H9 (cell line): ENCODE results near the gene DENND1A. TPM values are rescaled to one million over a fixed set of nuclear protein-coding genes. Genes with fewer than 3 reads are reported as not detected.

Experiments
- DNase-seq: peaks from one replicate; pipeline ENCODE4 v3.0.0-alpha.2; 2017
- H2AFZ ChIP-seq: one replicate; pipeline ENCODE4 v1.6.1; 2013; ENCODE audit warnings: mild to moderate bottlenecking, low read length, control low read depth, moderate library complexity
- H2AK5ac ChIP-seq: 2 replicates; pipeline ENCODE4 v1.6.1; 2013; ENCODE audit warnings: low read length, control low read depth, mixed read lengths; ENCODE audit not compliant: insufficient read length
- H2BK120ac ChIP-seq: one replicate; pipeline ENCODE4 v1.6.1; 2013; ENCODE audit warnings: low read depth, mild to moderate bottlenecking, low read length, control low read depth, inconsistent platforms; ENCODE audit not compliant: poor library complexity, severe bottlenecking
- H2BK12ac ChIP-seq: 2 replicates; pipeline ENCODE4 v1.6.1; 2013; ENCODE audit warnings: low read length, control low read depth, mixed read lengths, low read depth; ENCODE audit not compliant: insufficient read length
- H2BK15ac ChIP-seq: 2 replicates; pipeline ENCODE4 v1.6.1; 2013; ENCODE audit warnings: low read depth, low read length, control low read depth
- H2BK20ac ChIP-seq: one replicate; pipeline ENCODE4 v1.6.1; 2013; ENCODE audit warnings: low read depth, mild to moderate bottlenecking, low read length, control low read depth, inconsistent platforms; ENCODE audit not compliant: poor library complexity, severe bottlenecking
- H2BK5ac ChIP-seq: 2 replicates; pipeline ENCODE4 v1.6.1; 2013; ENCODE audit warnings: low read length, control low read depth, mixed read lengths; ENCODE audit not compliant: insufficient read length
- H3K14ac ChIP-seq: 2 replicates; pipeline ENCODE4 v1.6.1; 2013; ENCODE audit warnings: low read length, control low read depth; ENCODE audit not compliant: insufficient read depth
- H3K18ac ChIP-seq: 2 replicates; pipeline ENCODE4 v1.6.1; 2013; ENCODE audit warnings: low read depth, mild to moderate bottlenecking, mixed read lengths, low read length, control low read depth; ENCODE audit not compliant: insufficient read length
- H3K23ac ChIP-seq: 2 replicates; pipeline ENCODE4 v1.6.1; 2013; ENCODE audit warnings: low read length, control low read depth, mixed read lengths, low read depth; ENCODE audit not compliant: insufficient read length
- H3K23me2 ChIP-seq: 2 replicates; pipeline ENCODE4 v1.6.1; 2013; ENCODE audit warnings: low read depth, mild to moderate bottlenecking, mixed read lengths, low read length, control low read depth; ENCODE audit not compliant: insufficient read length, poor library complexity, severe bottlenecking
- H3K27ac ChIP-seq: 2 replicates; pipeline ENCODE4 v1.5.1; 2013; ENCODE audit warnings: low read length, control low read depth, mixed read lengths, low read depth; ENCODE audit not compliant: insufficient read length
- H3K27me3 ChIP-seq: 2 replicates; pipeline ENCODE4 v1.6.1; 2013; ENCODE audit warnings: low read length, control low read depth, inconsistent platforms; ENCODE audit not compliant: insufficient read depth
- H3K4ac ChIP-seq: 2 replicates; pipeline ENCODE4 v1.6.1; 2013; ENCODE audit warnings: low read depth, mild to moderate bottlenecking, control low read depth, inconsistent platforms, low read length, moderate library complexity
- H3K4me1 ChIP-seq: 2 replicates; pipeline ENCODE4 v1.6.1; 2013; ENCODE audit warnings: low read length, control low read depth, inconsistent platforms; ENCODE audit not compliant: insufficient read depth
- H3K4me2 ChIP-seq: 2 replicates; pipeline ENCODE4 v1.6.1; 2013; ENCODE audit warnings: low read length, control low read depth, mixed read lengths; ENCODE audit not compliant: insufficient read length, insufficient read depth
- H3K56ac ChIP-seq: 2 replicates; pipeline ENCODE4 v1.6.1; 2013; ENCODE audit warnings: low read depth, mild to moderate bottlenecking, mixed read lengths, low read length, control low read depth; ENCODE audit not compliant: insufficient read length
- H3K79me1 ChIP-seq: 2 replicates; pipeline ENCODE4 v1.6.1; 2013; ENCODE audit warnings: low read depth, mild to moderate bottlenecking, moderate library complexity, low read length, control low read depth, inconsistent platforms; ENCODE audit not compliant: insufficient read depth, poor library complexity, severe bottlenecking
- H3K79me2 ChIP-seq: 2 replicates; pipeline ENCODE4 v1.6.1; 2013; ENCODE audit warnings: low read length, control low read depth, inconsistent platforms; ENCODE audit not compliant: insufficient read depth
- H3K9ac ChIP-seq: 2 replicates; pipeline ENCODE4 v1.6.1; 2013; ENCODE audit warnings: low read length, control low read depth, mixed read lengths; ENCODE audit not compliant: insufficient read length; ENCODE audit errors: extremely low read depth
- H3K9me3 ChIP-seq: one replicate; pipeline ENCODE4 v1.6.1; 2013; ENCODE audit warnings: low read depth, low read length, inconsistent platforms; ENCODE audit not compliant: control insufficient read depth
- H3T11ph ChIP-seq: one replicate; pipeline ENCODE4 v1.6.1; 2013; ENCODE audit warnings: mild to moderate bottlenecking, low read length, control low read depth, inconsistent platforms
- H4K20me1 ChIP-seq: one replicate; pipeline ENCODE4 v1.6.1; 2013; ENCODE audit not compliant: control insufficient read depth, insufficient read length, insufficient read depth
- H4K5ac ChIP-seq: 2 replicates; pipeline ENCODE4 v1.6.1; 2013; ENCODE audit warnings: low read depth, mild to moderate bottlenecking, mixed read lengths, low read length, control low read depth; ENCODE audit not compliant: insufficient read length
- H4K8ac ChIP-seq: replicated peaks from 2 replicates; pipeline ENCODE4 v1.6.1; 2013; ENCODE audit warnings: low read length, control low read depth, mixed read lengths, low read depth; ENCODE audit not compliant: insufficient read length
- H4K91ac ChIP-seq: 2 replicates; pipeline ENCODE4 v1.6.1; 2013; ENCODE audit warnings: low read depth, mild to moderate bottlenecking, moderate library complexity, mixed read lengths, low read length, control low read depth; ENCODE audit not compliant: insufficient read length
- H3K27ac Mint-ChIP-seq, 3 experiments: 2 replicates in 2 of 3; 3 replicates in 1 of 3; pipeline ENCODE4 v1.8.0; 2020 to 2021; ENCODE audit warnings: mixed read lengths in 3 of 3, mild to moderate bottlenecking in 1 of 3, moderate library complexity in 1 of 3
- H3K27me3 Mint-ChIP-seq: 2 replicates; pipeline ENCODE4 v1.8.0; 2021; ENCODE audit warnings: low read depth, mild to moderate bottlenecking, moderate library complexity, mixed read lengths
- H3K36me3 Mint-ChIP-seq, 3 experiments: 2 replicates in 2 of 3; 3 replicates in 1 of 3; pipeline ENCODE4 v1.8.0; 2020 to 2021; ENCODE audit warnings: low read depth in 3 of 3, mixed read lengths in 3 of 3; ENCODE audit not compliant: insufficient read depth in 1 of 3
- H3K4me1 Mint-ChIP-seq, 2 experiments: 2 replicates each; pipeline ENCODE4 v1.8.0; 2020; ENCODE audit warnings: mixed read lengths in 2 of 2
- H3K4me3 Mint-ChIP-seq, 2 experiments: 2 replicates in 1 of 2; 3 replicates in 1 of 2; pipeline ENCODE4 v1.8.0; 2020 to 2021; ENCODE audit warnings: mild to moderate bottlenecking in 2 of 2, mixed read lengths in 2 of 2, moderate library complexity in 1 of 2
- H3K9me3 Mint-ChIP-seq, 2 experiments: 2 replicates in 1 of 2; 3 replicates in 1 of 2; pipeline ENCODE4 v1.8.0; 2020; ENCODE audit warnings: mild to moderate bottlenecking in 2 of 2, mixed read lengths in 2 of 2, moderate library complexity in 1 of 2
- CTCF ChIP-seq: fragments of 200-600 bp; sonication (generic); conservative IDR thresholded peaks from 3 replicates; pipeline ENCODE4 v1.8.0; 2021; ENCODE audit warnings: antibody characterized with exemption, mild to moderate bottlenecking
- WGBS: extraction: QIAGEN DNeasy Blood & Tissue Kit; methylation state at CpG from one replicate; pipeline ENCODE4 v1.1.7; 2013; ENCODE audit warnings: missing lambda C conversion rate, low lambda C conversion rate, mixed read lengths; ENCODE audit not compliant: insufficient read length; ENCODE audit errors: extremely low coverage; 5-methylcytosine and 5-hydroxymethylcytosine counted together
- total RNA-seq: library from RNA; stranded (reverse); gene quantifications from 2 replicates; pipeline ENCODE4 v1.2.1, GENCODE V29; 2021

The DENND1A gene
- total RNA-seq, 1 experiment from 2014 or later: 20.4 TPM

DNA sequence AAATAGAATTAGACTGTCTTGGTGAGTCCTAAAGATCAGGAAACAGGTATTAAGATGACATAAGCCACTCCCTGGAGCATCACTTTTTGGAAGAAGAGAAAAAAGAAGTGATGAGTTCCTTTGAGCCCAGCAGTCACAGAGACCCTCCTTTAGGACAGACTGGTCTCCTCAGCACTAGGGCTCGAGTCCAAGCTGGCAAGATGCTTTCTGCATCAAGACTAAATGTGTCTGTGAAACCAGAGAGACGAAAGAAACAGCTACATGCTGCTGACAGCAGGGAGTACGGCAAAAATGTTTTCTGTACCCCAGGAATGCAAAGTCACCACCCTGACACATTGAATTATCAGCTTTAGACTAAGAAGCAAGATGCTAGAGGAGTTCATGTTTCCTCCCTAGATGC, 389.5 kb downstream of the DENND1A start:
- H2BK12ac ChIP-seq: no peak overlapping the region
- H3K4me1 Mint-ChIP-seq: peaks cover 2 to 3% of the 10 kb centered on the region in 2 experiments; a peak in 1 of 4 replicates
- H3T11ph ChIP-seq: no peak overlapping the region
- H2BK5ac ChIP-seq: no peak overlapping the region
- no peak for DNase-seq
- no peak overlapping the region for H3K9ac ChIP-seq
- H4K8ac ChIP-seq: no peak overlapping the region
- H4K91ac ChIP-seq: no peak overlapping the region
- no peak overlapping the region for H3K14ac ChIP-seq
- H3K4me2 ChIP-seq: no peak overlapping the region
- no peak overlapping the region for H3K27ac Mint-ChIP-seq
- TF ChIP-seq CTCF: no peak
- H3K56ac ChIP-seq: no peak overlapping the region
- H4K5ac ChIP-seq: no peak overlapping the region
- no peaks in the 10 kb centered on the region for H3K23me2 ChIP-seq
- H2AK5ac ChIP-seq: no peak overlapping the region
- H3K27me3 ChIP-seq: no peaks in the 10 kb centered on the region
- H3K4me3 Mint-ChIP-seq: no peak overlapping the region
- H3K9me3 Mint-ChIP-seq: no peaks in the 10 kb centered on the region; a peak in 1 of 5 replicates
- no peaks in the 10 kb centered on the region for H4K20me1 ChIP-seq
- H2BK15ac ChIP-seq: no peak overlapping the region
- no peaks in the 10 kb centered on the region for H3K79me1 ChIP-seq
- H3K4me1 ChIP-seq: no peaks in the 10 kb centered on the region
- no peak overlapping the region for H2AFZ ChIP-seq
- no peak overlapping the region for H2BK120ac ChIP-seq
- no peak overlapping the region for H3K27ac ChIP-seq
- no peaks in the 10 kb centered on the region for H3K9me3 ChIP-seq
- no peak overlapping the region for H3K18ac ChIP-seq
- no peak overlapping the region for H3K23ac ChIP-seq
- WGBS: no CpG with 5 or more reads among the region's 3 CpGs
- no peaks in the 10 kb centered on the region for H3K27me3 Mint-ChIP-seq
- H2BK20ac ChIP-seq: no peak overlapping the region
- no peaks in the 10 kb centered on the region for H3K79me2 ChIP-seq
- no peak overlapping the region for H3K4ac ChIP-seq
- H3K36me3 Mint-ChIP-seq: no peaks in the 10 kb centered on the region; a peak in 1 of 7 replicates
